DMS53 (cell line): ENCODE results near the gene ST3GAL3.
A peak's percentile ranks its signal among the peaks of the same experiment; 100 is the strongest.

Experiments used
- DNase-seq: peaks from one replicate; lab custom pipeline; 2025; lab: John Stamatoyannopoulos, UW

Gene ST3GAL3

GRCh38 chr1:43914576-43915525 is 207.5 kb downstream of the ST3GAL3 start:
- no peak for DNase-seq

GRCh38 chr1:43919906-43920305 is 212.6 kb downstream of the ST3GAL3 start:
- no peak for DNase-seq

- no peak for DNase-seq
Observed at GRCh38 chr1:43921022-43921421, 213.7 kb downstream of the ST3GAL3 start.

GRCh38 chr1:43924516-43924915 is 217.2 kb downstream of the ST3GAL3 start:
- DNase-seq, result no peak

- no peak for DNase-seq
Observed at GRCh38 chr1:43925846-43926245, 218.5 kb downstream of the ST3GAL3 start.

- DNase-seq, result peak; percentile 65
Observed at GRCh38 chr1:43930168-43930948, 223.0 kb downstream of the ST3GAL3 start.

- DNase-seq, result no peak
Observed at GRCh38 chr1:43930949-43931275, 223.6 kb downstream of the ST3GAL3 start.

- DNase-seq, result no peak
Observed at GRCh38 chr1:43931711-43932660, 224.7 kb downstream of the ST3GAL3 start.

- DNase-seq, result peak; percentile 65
Observed at GRCh38 chr1:43932786-43933385, 225.6 kb downstream of the ST3GAL3 start.

- DNase-seq, result peak; percentile 71
Observed at GRCh38 chr1:43933386-43934100, 226.2 kb downstream of the ST3GAL3 start, which contains the start of gene ARTN. Gene ARTN (plus strand): TSS chr1:43933801. CDS start chr1:43935657, 1,856 bp downstream.

GRCh38 chr1:43934101-43934985 is 227.0 kb downstream of the ST3GAL3 start:
- peak; percentile 91 for DNase-seq

GRCh38 chr1:43934986-43935324 is 227.6 kb downstream of the ST3GAL3 start:
- no peak for DNase-seq

- peak; percentile 95 for DNase-seq
Observed at GRCh38 chr1:43935711-43936427, 228.5 kb downstream of the ST3GAL3 start.

- DNase-seq, result peak; percentile 84
Observed at GRCh38 chr1:43936431-43937151, 229.3 kb downstream of the ST3GAL3 start.

GRCh38 chr1:43937179-43937865 is 230.0 kb downstream of the ST3GAL3 start:
- no peak for DNase-seq

- no peak for DNase-seq
Observed at GRCh38 chr1:43938383-43938782, 231.0 kb downstream of the ST3GAL3 start.

- DNase-seq, result no peak
Observed at GRCh38 chr1:43938892-43939587, 231.7 kb downstream of the ST3GAL3 start.
